B cell (primary cell): ENCODE results near the gene APBA2. TPM values are rescaled to one million over a fixed set of nuclear protein-coding genes. Genes with fewer than 3 reads are reported as not detected.

Source experiments
- ATAC-seq: fragments of 200-7000 bp; cut with Tn5 transposase; one replicate; pipeline ENCODE4 v1.10.0; 2021; ENCODE audit warnings: low read depth, mild to moderate bottlenecking, moderate number of reproducible peaks, moderate library complexity
- CTCF ChIA-PET: fragments of 350-600 bp; sonication (Branson Sonifier 250); formaldehyde crosslinking; loops from one replicate; lab custom pipeline; 2021; ENCODE audit warnings: antibody characterized with exemption, inconsistent platforms; lab: Charles Lee
- POLR2A ChIA-PET: fragments of 350-600 bp; sonication (Branson Sonifier 250); formaldehyde crosslinking; loops from one replicate; lab custom pipeline; 2021; ENCODE audit warnings: antibody characterized with exemption; lab: Charles Lee
- DNase-seq: peaks from one replicate; pipeline ENCODE4 v3.0.0; 2013
- H2AFZ ChIP-seq: 2 replicates; pipeline ENCODE4 v1.6.1; 2012; ENCODE audit warnings: mild to moderate bottlenecking, low read depth, low read length; ENCODE audit not compliant: insufficient read depth, poor library complexity, severe bottlenecking
- H3K27ac ChIP-seq, 2 donors: 1 replicate in 1 of 2; 2 replicates in 1 of 2; pipeline ENCODE4 v1.5.1; 2012 to 2013; ENCODE audit warnings: low read length in 2 of 2, mild to moderate bottlenecking in 2 of 2, moderate library complexity in 1 of 2
- H3K27me3 ChIP-seq, 4 experiments: fragments of 200-600 bp in 1 of 4; sonication (generic) in 1 of 4; replicated peaks in 1 of 4; 1 replicate in 2 of 4; 2 replicates in 2 of 4; pipeline versions ENCODE4 v1.6.1 to v1.7.0; 2013 to 2016; ENCODE audit warnings: low read length in 3 of 4, mild to moderate bottlenecking in 2 of 4, mixed read lengths in 1 of 4, moderate library complexity in 1 of 4; ENCODE audit not compliant: insufficient read depth in 4 of 4, control insufficient read depth in 3 of 4; ENCODE audit errors: control extremely low read depth in 1 of 4
- H3K36me3 ChIP-seq, 2 experiments: replicated peaks in 1 of 2; 1 replicate in 1 of 2; 2 replicates in 1 of 2; pipeline versions ENCODE4 v1.6.1 to v1.7.1; 2013; ENCODE audit warnings: low read length in 1 of 2; ENCODE audit not compliant: insufficient read depth in 2 of 2, control insufficient read depth in 1 of 2; ENCODE audit errors: control extremely low read depth in 1 of 2, extremely low read depth in 1 of 2
- H3K4me1 ChIP-seq, 2 donors: fragments of 200-600 bp in 1 of 2; sonication (generic) in 1 of 2; 1 replicate in 1 of 2; 2 replicates in 1 of 2; pipeline versions ENCODE4 v1.5.1 to v1.6.1; 2013 to 2017; ENCODE audit warnings: low read length in 2 of 2; ENCODE audit not compliant: control insufficient read depth in 2 of 2, insufficient read depth in 2 of 2
- H3K4me2 ChIP-seq: replicated peaks from 2 replicates; pipeline ENCODE3; 2012; ENCODE audit warnings: mild to moderate bottlenecking, low read depth, low read length; ENCODE audit not compliant: poor library complexity, severe bottlenecking
- H3K4me3 ChIP-seq, 5 experiments: fragments of 200-600 bp in 1 of 5; sonication (generic) in 1 of 5; 1 replicate in 3 of 5; 2 replicates in 2 of 5; pipeline versions ENCODE4 v1.5.1 to v1.7.0; 2011 to 2016; ENCODE audit warnings: low read length in 4 of 5, mild to moderate bottlenecking in 4 of 5, low read depth in 2 of 5, control low read depth in 1 of 5, moderate library complexity in 1 of 5; ENCODE audit not compliant: insufficient read depth in 1 of 5; ENCODE audit errors: control extremely low read depth in 1 of 5, extremely low read depth in 1 of 5
- H3K79me2 ChIP-seq: fragments of 200-600 bp; sonication (generic); one replicate; pipeline ENCODE4 v1.6.0; 2016; ENCODE audit warnings: low read length; ENCODE audit not compliant: control insufficient read depth, insufficient read depth
- H3K9ac ChIP-seq: fragments of 200-600 bp; sonication (generic); 2 replicates; pipeline ENCODE4 v1.6.1; 2017; ENCODE audit warnings: mild to moderate bottlenecking, low read length, moderate library complexity
- H3K9me3 ChIP-seq, 3 donors: one replicate each; pipeline versions ENCODE4 v1.6.1 to v1.7.1; 2013; ENCODE audit warnings: low read length in 2 of 3; ENCODE audit not compliant: control insufficient read depth in 2 of 3, insufficient read depth in 1 of 3; ENCODE audit errors: control extremely low read depth in 1 of 3
- H4K20me1 ChIP-seq: 2 replicates; pipeline ENCODE4 v1.6.0; 2012; ENCODE audit warnings: mild to moderate bottlenecking, low read length; ENCODE audit not compliant: insufficient read depth, control insufficient read depth, poor library complexity, severe bottlenecking
- H3K27ac Mint-ChIP-seq: one replicate; pipeline ENCODE4 v1.8.0; 2021; ENCODE audit warnings: mixed read lengths
- H3K27me3 Mint-ChIP-seq: one replicate; pipeline ENCODE4 v1.8.0; 2021; ENCODE audit warnings: mixed read lengths
- H3K4me1 Mint-ChIP-seq: one replicate; pipeline ENCODE4 v1.8.0; 2021; ENCODE audit warnings: mixed read lengths
- H3K4me3 Mint-ChIP-seq: one replicate; pipeline ENCODE4 v1.8.0; 2021; ENCODE audit warnings: mixed read lengths
- H3K9me3 Mint-ChIP-seq: one replicate; pipeline ENCODE4 v1.8.0; 2022; ENCODE audit warnings: mixed read lengths; ENCODE audit not compliant: insufficient read depth
- CTCF ChIP-seq: fragments of 200-600 bp; IDR thresholded peaks from one replicate; pipeline ENCODE4 v1.8.0; 2022; ENCODE audit warnings: antibody characterized with exemption, mild to moderate bottlenecking
- EZH2 ChIP-seq: IDR thresholded peaks from 2 replicates; pipeline ENCODE4 v1.6.1; 2012; ENCODE audit warnings: borderline replicate concordance, low read depth, mild to moderate bottlenecking, moderate library complexity, low read length; ENCODE audit not compliant: insufficient read depth, poor library complexity, severe bottlenecking
- WGBS: methylation state at CpG from one replicate; pipeline ENCODE4 v1.1.5; 2013; ENCODE audit warnings: missing lambda C conversion rate; ENCODE audit not compliant: insufficient coverage; 5-methylcytosine and 5-hydroxymethylcytosine counted together
- intact Hi-C: fragments of 100-400 bp; cut with micrococcal nuclease; formaldehyde crosslinking; loops from one replicate; pipeline ENCODE4 v1.10.0; 2022
- polyA plus RNA-seq: library from polyadenylated mRNA; depleted of rRNA; stranded (reverse); fragments of >200 nt; gene quantifications from 2 replicates; pipeline ENCODE4 v1.2.3, GENCODE V29; 2012
- total RNA-seq, 2 donors: library from RNA; stranded (reverse); fragments of 120-200 nt in 1 of 2; gene quantifications; 1 replicate in 1 of 2; 2 replicates in 1 of 2; pipeline versions ENCODE4 v1.2.3 to v1.2.4, GENCODE V29; 2013 to 2022

Gene APBA2
- total and polyA plus RNA-seq, 2 donors (not counting 1 experiment from before 2014, with no cell fraction given), result 0.19 TPM; not detected in 1

GRCh38 chr15:28955160-28955992, 69.6 kb downstream of the APBA2 start:
- no peak for ATAC-seq
- no peaks in the 10 kb centered on the region for H3K27me3 ChIP-seq
- H3K27ac ChIP-seq, result no peak overlapping the region
- no peak overlapping the region for H2AFZ ChIP-seq
- H3K9me3 ChIP-seq, result no peaks in the 10 kb centered on the region
- no peaks in the 10 kb centered on the region for H3K27me3 Mint-ChIP-seq
- no peaks in the 10 kb centered on the region for H3K4me1 Mint-ChIP-seq
- TF ChIP-seq EZH2, result no peak
- no peak for TF ChIP-seq CTCF
- H3K9ac ChIP-seq, result no peak overlapping the region
- no peaks in the 10 kb centered on the region for H3K79me2 ChIP-seq
- ChIA-PET CTCF (no interaction called here), POLR2A (no interaction called here)
- DNase-seq, result no peak
- H3K27ac Mint-ChIP-seq, result no peak overlapping the region
- H3K4me2 ChIP-seq, result no peak overlapping the region
- no peaks in the 10 kb centered on the region for H3K36me3 ChIP-seq
- H3K4me3 ChIP-seq, result no peak overlapping the region
- no peaks in the 10 kb centered on the region for H4K20me1 ChIP-seq
- intact Hi-C loops, result no loop called here
- no peak overlapping the region for H3K4me3 Mint-ChIP-seq
- WGBS, result 41% methylated on average over 8 of the region's 8 CpGs
- no peaks in the 10 kb centered on the region for H3K9me3 Mint-ChIP-seq
- H3K4me1 ChIP-seq, result no peaks in the 10 kb centered on the region

GRCh38 chr15:28955993-28956421, 70.2 kb downstream of the APBA2 start:
- Histone ChIP-seq H3K27ac (no peak overlapping the region), H3K4me2 (no peak overlapping the region), H3K4me3 (no peak overlapping the region), H2AFZ (no peak overlapping the region), H3K27me3 (no peaks in the 10 kb centered on the region), H3K9me3 (no peaks in the 10 kb centered on the region), H3K4me1 (no peaks in the 10 kb centered on the region), H4K20me1 (no peaks in the 10 kb centered on the region), H3K9ac (no peak overlapping the region), H3K36me3 (no peaks in the 10 kb centered on the region), H3K79me2 (no peaks in the 10 kb centered on the region)
- no peaks in the 10 kb centered on the region for H3K27me3 Mint-ChIP-seq
- no peak overlapping the region for H3K27ac Mint-ChIP-seq
- POLR2A ChIA-PET, result no interaction called here
- no peak for ATAC-seq
- WGBS, result 77% methylated on average over 3 of the region's 5 CpGs
- H3K4me3 Mint-ChIP-seq, result no peak overlapping the region
- CTCF ChIA-PET, result no interaction called here
- no peaks in the 10 kb centered on the region for H3K9me3 Mint-ChIP-seq
- no peak for DNase-seq
- no peaks in the 10 kb centered on the region for H3K4me1 Mint-ChIP-seq
- TF ChIP-seq CTCF (no peak), EZH2 (no peak)
- intact Hi-C loops, result no loop called here
